ENCODE measurements around the gene CLCN1. TPM values are rescaled to one million over a fixed set of nuclear protein-coding genes. Genes with fewer than 3 reads are reported as not detected.

Gene CLCN1
- total and polyA plus RNA-seq, 2 donors (not counting 3 experiments of a cell fraction or from before 2014, with no cell fraction given): not detected

GRCh38 chr7:143304938-143305337, 11.0 kb upstream of the CLCN1 start:
- Histone ChIP-seq H3K9me3 (replicated peaks; ENCODE audit: control insufficient read depth, insufficient read depth, low read length) (no peaks in the 10 kb centered on the region), H3K9me1 (replicated peaks; ENCODE audit: control insufficient read depth, extremely low read depth, insufficient read depth, low read length) (no peaks in the 10 kb centered on the region), H3K9ac (replicated peaks; ENCODE audit: extremely low read depth, insufficient read depth, low read length) (no peak overlapping the region), H3K4me2 (ENCODE audit: insufficient read depth, low read length) (no peak overlapping the region), H3K79me2 (ENCODE audit: control insufficient read depth, insufficient read depth, low read length) (no peaks in the 10 kb centered on the region), H3K4me3 (replicated peaks in 1 of 3; ENCODE audit: insufficient read depth in 1 of 3, low read depth in 1 of 3, low read length in 3 of 3) (no peak overlapping the region), H2AFZ (ENCODE audit: low read depth, low read length) (no peak overlapping the region), H3K36me3 (ENCODE audit: control insufficient read depth in 2 of 2, extremely low read depth in 1 of 2, insufficient read depth in 2 of 2, low read length in 2 of 2) (peaks cover 38 to 50% of the 10 kb centered on the region in 2 experiments), H3K27me3 (ENCODE audit: control insufficient read depth in 2 of 2, insufficient read depth in 2 of 2, low read length in 2 of 2) (no peaks in the 10 kb centered on the region), H4K20me1 (replicated peaks; ENCODE audit: control insufficient read depth, extremely low read depth, insufficient read depth, low read length) (no peaks in the 10 kb centered on the region), H3K27ac (ENCODE audit: insufficient read depth, low read depth, low read length) (no peak overlapping the region), H3K4me1 (ENCODE audit: control insufficient read depth, extremely low read depth, insufficient read depth, low read length) (no peaks in the 10 kb centered on the region)
- no peak for FAIRE-seq
- CTCF ChIA-PET: interaction anchor here (0.7 to 2.8 kb wide), 8 partner anchors 9 to 90 kb away, joined by 3 to 45 read pairs (median 6); no protein-coding TSS in a partner anchor
- intact Hi-C loops (cut with micrococcal nuclease): loop anchor here (1.0 to 5.0 kb wide), 2 partner anchors 57 to 65 kb away; partner anchors contain the start of gene FAM131B
- POLR2A ChIA-PET: no interaction called here
- dilution Hi-C loops (cut with MboI; ENCODE audit: extremely low pct_ligation_motif_present, low sequenced_read_pairs): no loop called here
- no peak for TF ChIP-seq MAX (IDR thresholded peaks at IDR 0.05; ENCODE audit: insufficient read depth, insufficient read length)
- TF ChIP-seq POLR2A (IDR thresholded peaks at IDR 0.05; ENCODE audit: low read depth, low read length): no peak
- TF ChIP-seq, protein P1, sequence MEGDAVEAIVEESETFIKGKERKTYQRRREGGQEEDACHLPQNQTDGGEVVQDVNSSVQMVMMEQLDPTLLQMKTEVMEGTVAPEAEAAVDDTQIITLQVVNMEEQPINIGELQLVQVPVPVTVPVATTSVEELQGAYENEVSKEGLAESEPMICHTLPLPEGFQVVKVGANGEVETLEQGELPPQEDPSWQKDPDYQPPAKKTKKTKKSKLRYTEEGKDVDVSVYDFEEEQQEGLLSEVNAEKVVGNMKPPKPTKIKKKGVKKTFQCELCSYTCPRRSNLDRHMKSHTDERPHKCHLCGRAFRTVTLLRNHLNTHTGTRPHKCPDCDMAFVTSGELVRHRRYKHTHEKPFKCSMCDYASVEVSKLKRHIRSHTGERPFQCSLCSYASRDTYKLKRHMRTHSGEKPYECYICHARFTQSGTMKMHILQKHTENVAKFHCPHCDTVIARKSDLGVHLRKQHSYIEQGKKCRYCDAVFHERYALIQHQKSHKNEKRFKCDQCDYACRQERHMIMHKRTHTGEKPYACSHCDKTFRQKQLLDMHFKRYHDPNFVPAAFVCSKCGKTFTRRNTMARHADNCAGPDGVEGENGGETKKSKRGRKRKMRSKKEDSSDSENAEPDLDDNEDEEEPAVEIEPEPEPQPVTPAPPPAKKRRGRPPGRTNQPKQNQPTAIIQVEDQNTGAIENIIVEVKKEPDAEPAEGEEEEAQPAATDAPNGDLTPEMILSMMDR (IDR thresholded peaks at IDR 0.05; ENCODE audit: extremely low read depth in 1 of 2, insufficient read depth in 1 of 2, low read depth in 1 of 2, low read length in 2 of 2): no peak
- TF ChIP-seq MYC (IDR thresholded peaks at IDR 0.05; ENCODE audit: low read depth, low read length): no peak
- TF ChIP-seq GATA2 (IDR thresholded peaks at IDR 0.05; ENCODE audit: insufficient read depth, insufficient read length, low read depth, low read length): no peak
- TF ChIP-seq EZH2 (IDR thresholded peaks at IDR 0.05; ENCODE audit: borderline replicate concordance, low read depth, low read length, severe bottlenecking): no peak
- TF ChIP-seq POLR2AphosphoS5 (IDR thresholded peaks at IDR 0.05; ENCODE audit: insufficient read depth, low read depth, low read length): no peak
- no peak for TF ChIP-seq FOS (IDR thresholded peaks at IDR 0.05; ENCODE audit: borderline replicate concordance, insufficient read depth, low read length)
- TF ChIP-seq JUN (IDR thresholded peaks at IDR 0.05; ENCODE audit: borderline replicate concordance, insufficient read depth, insufficient read length, low read depth): no peak
- no peak for DNase-seq (ENCODE audit: low read depth, low spot score)
- no TSS peak for BruUV-seq (replicated peaks)
